Iris pigment epithelial cell (primary cell): ENCODE measurements around the gene DIP2C.
"Not testable (repeated sequence)": the region's sequence is repeated elsewhere in the genome, so short reads cannot be mapped to it uniquely, and the experiment has no call there.

Source experiments
- DNase-seq: peaks from one replicate; pipeline ENCODE4 v3.0.0-alpha.2; 2011; ENCODE audit warnings: low read depth

The DIP2C gene

DNA sequence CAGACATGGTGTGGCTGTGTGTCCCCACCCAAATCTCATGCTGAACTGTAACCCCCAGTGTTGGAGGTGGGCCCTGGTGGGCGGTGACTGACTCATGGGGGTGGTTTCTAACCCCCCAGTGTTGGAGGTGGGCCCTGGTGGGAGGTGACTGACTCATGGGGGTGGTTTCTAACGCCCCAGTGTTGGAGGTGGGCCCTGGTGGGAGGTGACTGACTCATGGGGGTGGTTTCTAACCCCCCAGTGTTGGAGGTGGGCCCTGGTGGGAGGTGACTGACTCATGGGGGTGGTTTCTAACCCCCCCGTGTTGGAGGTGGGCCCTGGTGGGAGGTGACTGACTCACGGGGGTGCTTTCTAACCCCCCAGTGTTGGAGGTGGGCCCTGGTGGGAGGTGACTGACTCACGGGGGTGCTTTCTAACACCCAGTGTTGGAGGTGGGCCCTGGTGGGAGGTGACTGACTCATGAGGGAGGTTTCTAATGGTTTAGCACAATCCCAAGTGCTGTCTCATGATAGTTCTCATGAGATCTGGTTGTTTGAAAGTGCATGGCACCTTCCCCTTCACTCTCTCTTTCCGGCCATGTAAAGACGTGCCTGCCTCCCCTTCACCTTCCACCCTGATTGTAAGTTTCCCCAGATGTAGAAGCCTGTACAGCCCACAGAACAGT is 78.7 kb downstream of the DIP2C start:
- DNase-seq: peak; percentile 76

DNA sequence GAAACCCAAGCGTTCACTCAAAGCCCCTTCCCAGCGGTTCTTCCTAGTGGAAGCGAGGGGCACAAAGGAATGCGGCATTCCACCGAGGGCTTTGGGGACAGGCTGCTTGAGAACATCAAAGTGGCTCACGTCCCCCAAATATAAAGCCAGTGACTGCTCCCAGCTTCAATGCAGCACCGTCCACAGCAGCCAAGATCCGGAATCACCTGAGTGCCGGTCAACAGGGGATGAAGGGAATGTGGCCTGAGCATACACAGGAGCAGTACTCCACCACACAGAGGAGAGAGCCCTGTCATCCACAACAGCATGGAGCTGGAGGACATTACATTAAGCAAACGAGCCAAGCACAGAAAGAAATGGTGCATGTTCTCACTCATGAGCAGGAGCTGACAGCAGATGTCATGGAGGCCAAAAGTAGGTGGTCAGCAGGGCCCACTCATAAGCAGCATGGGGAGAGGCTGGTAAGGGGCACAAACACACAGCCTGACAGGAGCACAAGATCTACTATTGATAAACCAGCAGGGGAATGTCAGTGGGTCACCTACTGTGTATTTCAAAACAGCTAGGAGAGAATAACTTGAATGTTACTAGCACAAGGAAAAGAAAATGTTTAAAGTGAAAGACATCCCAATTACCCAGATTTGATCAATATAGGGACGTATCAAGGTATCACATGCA is 79.5 kb downstream of the DIP2C start:
- no peak for DNase-seq

DNA sequence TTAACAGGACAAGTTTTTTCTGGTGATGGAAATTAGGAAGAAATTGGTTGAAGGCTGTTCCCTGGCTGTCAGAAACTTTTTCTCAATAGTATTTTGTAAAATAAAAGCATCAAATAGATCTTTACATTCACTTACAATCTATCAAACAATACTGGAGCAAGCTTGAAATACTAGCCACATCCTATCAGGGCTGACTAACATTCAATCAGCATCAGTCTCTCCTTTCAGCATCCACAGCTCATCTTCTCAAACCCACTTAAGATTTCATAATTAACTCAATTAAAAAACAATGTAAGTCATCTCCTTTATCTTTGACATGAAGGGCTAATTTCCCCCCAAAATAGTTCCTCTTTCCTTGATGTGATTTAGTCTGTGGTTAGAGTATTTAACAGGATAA is 80.2 kb downstream of the DIP2C start:
- DNase-seq: no peak

DNA sequence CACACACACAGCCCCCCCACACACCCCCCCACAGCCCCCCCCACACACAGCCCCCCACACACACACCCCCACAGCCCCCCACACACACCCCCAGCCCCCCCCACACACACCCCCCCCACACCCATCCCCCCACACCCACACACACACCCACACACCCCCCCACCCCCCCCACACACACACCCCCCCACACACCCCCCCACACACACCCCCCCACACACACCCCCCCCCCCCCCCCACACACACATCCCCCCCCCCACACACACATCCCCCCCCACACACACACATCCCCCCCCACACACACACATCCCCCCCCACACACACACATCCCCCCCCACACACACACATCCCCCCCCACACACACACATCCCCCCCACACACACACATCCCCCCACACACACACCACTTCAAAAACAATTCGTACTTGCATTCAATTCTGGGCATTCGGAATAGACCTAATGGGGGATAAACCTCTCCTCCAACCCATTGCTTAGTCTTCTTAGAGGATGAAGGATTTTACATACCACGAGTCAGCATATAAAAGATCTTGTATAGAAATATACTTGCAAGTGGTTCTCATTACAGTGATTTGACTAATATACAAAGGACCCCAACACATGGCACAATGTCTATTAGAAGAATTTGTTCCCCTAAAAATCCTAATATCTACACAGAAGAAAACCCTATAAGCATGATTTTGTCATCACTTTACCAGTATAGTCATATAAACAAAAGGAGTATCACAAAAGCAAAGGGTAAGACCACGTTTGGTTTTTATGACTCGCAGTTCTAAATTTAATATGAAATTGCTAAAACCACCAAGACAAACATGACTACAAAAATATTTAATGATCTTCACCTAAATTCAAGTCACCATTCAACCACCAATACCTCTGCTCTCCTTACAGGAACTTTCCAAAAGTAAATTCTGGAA is 80.9 kb downstream of the DIP2C start:
- peak; percentile 10 for DNase-seq

DNA sequence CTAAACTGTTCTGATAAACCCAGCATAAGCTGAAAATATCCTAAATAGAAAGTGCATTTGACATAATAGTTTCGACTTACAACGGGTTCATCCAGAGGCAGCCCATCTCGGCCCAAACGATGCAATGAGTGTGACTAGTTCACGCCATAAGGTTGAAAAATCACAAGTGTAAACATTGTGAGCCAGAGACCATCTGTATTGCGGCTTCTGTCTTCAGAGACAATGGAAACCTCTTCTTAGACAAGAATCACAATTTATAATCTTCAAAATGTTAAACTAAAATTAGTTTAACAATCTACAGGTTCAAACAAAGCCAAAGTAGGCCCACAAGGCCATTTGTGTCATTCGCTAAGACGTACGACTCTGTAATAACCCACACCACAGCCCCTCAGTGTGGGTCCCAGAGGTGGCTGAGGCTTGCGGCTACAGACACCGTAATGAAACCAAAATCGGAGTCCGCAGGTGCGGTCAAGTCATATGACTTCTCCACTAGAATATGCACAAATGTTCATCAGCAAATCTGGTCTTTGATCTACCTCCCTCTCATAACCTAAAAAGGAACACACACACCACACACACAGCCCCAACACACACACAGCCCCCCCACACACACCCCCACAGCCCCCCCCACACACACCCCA is 81.8 kb downstream of the DIP2C start:
- DNase-seq: no peak

DNA sequence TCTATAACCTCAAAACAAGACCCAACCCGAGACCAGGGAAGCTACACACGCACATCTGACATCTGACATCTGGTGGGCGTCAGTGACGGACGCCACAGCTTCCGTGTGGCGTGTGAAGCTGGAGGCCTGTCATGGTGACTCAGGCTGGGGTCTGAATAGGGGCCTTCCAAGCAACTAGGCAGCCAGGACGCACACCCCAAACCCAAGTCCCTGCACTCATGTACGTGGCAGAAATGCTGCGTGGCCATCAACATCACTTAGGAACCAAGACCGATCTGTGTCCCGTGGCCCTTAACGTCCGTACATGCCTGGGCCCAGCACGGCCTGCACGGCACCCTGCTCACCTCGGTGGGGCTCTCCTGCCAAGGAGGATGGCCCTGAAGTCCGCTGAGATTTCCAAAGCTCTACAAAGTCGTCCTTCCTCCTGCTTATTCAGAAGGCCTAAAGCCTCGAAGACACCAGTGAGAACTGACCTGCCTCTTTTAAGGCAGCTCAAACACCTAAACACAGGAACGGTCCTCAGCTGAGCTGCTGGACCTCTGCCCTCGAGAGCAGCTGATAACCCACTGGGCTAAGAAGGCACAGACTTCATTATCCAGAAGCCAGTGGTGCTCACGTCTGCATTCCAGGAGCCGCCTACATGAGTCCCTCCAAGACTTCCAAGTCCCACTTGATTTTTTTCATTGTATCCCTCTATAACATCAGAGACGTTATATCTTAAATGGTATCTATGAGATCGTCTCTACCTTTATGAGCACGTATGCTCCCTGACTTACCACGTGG is 82.5 kb downstream of the DIP2C start:
- no peak for DNase-seq

DNA sequence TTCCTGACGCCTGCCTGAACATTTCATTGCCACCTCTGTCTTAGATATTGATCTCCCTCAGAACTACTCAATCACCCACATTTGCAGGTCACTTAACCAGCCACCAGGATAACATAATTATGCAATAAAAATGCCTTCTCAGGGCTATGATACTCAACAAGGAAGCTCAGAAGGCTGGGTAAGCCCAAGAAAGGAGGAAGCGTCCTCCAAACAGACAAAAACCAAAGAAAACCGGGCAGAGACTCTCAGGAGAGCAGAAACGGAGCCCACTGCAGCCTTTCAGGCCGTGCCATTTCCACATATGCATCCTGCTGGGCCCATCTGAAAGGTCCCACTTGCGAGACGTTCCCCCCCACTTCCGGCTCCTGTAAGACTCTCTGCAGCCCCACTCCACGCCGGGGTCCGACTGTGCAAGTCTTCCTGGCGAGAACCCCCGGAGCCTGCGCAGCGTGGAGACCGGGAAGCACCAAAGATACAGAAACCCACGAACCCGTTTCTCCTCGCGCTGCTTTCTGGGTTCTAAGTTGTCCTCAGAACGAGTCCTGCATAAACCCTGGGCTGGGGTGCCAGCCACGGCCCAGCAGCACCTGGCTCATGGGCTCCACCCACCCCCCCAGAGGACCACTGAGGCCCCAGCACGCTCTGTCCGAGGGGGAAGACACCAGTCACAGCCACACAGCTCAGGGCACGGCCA is 83.7 kb downstream of the DIP2C start:
- no peak for DNase-seq

DNA sequence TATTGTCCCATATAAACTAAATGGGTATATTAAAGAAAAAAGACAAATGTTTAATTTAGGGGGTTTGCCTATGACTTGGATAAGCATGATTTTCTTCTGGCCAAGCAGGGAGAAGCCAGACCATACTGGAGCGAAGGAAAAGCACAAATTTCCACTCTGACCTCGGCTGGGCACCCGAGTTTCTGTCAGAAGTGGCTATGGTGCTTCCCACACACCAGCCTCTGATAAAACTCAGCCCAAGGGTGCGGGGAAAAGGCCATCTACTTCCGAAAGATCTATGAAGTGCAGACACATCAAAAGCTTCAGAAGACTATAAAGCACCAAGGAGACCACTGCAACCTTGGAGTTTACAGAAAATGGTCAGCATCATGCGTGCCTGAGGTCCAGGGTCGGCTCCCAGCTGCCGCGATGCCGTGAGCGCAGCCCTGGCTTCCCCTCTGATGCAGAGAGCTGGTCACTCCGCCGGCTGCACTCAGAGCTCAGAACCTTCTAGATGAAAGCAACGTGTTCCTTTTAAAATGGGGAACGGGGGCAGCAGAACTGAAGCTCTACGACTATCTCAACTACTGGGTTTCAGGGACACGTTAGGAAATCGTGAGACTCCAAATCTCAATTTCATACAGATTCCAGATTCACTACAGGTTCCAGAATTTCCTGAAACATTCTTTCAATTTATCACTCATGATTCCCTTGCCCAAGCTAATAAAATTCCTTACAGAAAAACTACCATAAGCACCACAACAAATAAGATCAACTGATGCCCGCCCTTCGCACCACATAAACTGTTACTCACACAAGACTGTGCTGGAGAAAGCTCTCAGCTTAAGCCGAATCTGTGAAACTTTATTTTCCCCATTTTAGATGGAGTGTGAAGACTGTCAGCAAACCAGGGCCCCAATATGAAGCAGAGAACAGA is 84.5 kb downstream of the DIP2C start:
- DNase-seq: no peak

DNA sequence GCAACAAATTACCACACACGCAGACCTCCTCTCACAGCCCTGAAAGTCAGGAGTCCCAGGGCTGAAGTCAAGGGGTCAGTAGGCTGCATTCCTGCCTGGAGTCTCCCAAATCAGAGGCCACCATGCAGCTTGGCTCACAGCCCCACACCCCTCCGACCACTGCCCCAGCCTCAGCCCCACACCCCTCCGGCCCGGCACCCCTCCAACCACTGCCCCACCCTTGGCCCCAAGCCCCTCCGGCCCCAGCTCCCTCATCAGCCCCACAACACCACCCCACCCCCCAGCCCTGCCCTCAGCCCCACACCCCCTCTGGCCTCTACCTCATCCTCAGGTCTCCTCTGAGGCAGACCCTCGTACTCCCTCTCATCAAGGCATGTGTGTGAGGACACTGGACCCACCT is 85.7 kb downstream of the DIP2C start:
- DNase-seq: no peak

DNA sequence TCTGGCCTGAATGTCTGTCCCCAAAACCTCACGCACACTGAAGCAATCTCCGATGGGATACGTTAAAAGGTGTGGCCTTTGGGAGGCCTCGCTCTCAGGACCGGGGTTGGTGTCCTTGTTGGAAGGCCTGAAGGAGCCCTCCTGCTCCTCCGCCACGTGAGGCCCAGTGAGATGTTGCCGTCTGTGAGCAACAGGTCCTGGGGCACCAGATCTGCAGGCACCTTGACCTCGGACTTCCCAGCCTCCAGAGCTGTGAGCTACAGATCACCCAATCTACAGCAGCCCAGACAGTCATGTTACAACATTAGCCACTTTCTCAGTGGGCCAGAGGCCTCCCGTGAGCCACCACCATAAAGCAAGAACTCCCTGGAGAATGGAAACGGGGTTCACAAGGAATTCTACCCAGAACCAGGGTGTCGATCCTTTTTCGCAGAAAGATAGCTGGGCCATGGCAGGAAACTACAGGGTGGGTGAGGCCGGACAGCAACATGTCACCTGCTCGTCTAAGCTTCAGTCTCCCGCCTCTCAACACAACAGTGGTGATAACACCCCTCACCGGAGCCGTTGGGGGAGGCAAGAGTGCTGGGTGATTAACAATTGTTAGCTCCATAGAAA is 87.0 kb downstream of the DIP2C start:
- no peak for DNase-seq

DNA sequence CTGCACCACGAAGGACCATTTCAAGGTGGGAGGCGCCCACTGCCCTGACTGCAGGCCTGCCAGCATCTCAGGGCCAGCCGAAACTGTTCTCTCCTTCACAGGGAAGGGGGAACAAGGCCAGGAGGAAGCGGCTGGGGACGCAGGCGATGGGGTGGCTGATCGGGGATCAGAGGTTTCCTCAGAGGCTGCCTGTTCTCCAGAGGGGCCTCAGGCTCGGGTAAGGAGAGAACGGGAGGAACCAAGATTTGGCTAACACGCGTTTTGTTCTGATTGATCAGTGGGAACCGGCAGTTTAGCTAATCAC is 87.9 kb downstream of the DIP2C start:
- no peak for DNase-seq

DNA sequence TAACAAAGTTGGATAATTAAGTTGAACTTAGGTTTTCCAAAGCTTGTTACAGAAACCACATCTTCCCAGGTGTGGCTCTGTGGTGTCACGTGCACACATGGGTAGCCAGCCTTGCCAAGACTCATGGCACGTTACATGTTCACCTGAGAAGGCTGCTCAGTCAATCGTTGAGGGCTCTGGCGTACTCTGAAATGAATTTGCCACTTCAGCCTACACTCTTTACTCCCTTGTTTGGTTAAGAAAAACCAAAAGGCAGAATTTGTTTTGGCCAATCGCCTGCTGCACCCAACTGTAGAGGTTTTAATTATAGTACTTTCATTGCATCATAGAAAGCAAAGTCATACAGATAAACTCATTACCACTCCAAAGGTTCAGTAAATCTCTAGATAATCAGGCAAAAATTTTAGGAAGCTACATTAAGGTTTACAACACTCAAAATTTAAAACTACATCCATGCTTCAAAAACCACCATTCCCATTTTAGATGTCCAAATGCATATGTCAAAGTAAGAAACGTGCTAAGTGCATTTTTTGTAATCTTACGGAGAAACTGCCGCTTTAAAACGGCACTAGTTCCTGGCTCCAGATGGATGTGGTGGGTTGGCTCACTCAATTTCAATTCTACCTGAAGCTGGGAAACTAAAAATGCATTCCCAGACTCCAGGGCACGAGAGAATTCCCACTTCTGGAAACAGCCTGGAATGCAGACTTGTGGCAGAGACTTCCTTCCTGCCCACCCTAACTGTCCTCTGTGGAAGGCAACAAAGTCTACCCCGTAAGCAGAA is 88.4 kb downstream of the DIP2C start:
- DNase-seq: no peak

DNA sequence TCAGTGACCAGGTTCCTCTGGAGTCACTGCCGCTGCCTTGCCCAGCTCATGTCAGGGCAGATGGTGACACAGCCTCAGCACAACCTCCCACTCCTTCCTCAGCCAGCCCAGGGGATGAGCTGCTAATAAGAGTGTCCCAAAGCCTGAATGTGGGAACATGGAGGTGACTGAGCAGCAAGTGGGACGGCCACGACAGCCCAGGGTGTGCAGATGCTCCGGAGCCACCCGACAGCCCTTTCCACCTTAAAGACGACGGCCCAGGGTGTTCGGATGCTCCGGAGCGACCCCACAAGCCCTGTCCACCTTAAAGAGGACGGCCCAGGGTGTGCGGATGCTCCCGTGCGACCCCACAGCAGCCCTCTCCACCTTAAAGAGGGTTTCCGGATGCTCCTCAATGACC is 89.2 kb downstream of the DIP2C start:
- no peak for DNase-seq

DNA sequence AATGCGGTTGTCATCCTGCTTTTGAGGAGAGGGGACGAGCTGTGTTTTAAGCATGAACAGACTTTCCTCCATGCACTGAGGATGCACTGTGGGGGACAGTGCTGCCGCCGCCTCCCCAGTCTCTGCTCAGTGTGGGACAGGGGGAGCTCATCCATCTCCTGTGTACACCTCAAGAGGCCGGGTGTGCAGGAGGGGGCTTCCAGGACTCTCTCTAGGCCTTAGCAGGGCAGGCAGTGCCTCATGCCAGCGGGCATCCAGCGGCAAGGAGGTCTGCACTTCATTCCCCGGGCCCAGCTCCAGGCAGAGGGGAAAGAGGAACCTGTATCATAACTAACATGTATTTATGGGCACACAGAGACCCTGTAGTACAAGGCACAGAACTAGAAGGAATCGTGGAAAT is 89.7 kb downstream of the DIP2C start:
- no peak for DNase-seq

DNA sequence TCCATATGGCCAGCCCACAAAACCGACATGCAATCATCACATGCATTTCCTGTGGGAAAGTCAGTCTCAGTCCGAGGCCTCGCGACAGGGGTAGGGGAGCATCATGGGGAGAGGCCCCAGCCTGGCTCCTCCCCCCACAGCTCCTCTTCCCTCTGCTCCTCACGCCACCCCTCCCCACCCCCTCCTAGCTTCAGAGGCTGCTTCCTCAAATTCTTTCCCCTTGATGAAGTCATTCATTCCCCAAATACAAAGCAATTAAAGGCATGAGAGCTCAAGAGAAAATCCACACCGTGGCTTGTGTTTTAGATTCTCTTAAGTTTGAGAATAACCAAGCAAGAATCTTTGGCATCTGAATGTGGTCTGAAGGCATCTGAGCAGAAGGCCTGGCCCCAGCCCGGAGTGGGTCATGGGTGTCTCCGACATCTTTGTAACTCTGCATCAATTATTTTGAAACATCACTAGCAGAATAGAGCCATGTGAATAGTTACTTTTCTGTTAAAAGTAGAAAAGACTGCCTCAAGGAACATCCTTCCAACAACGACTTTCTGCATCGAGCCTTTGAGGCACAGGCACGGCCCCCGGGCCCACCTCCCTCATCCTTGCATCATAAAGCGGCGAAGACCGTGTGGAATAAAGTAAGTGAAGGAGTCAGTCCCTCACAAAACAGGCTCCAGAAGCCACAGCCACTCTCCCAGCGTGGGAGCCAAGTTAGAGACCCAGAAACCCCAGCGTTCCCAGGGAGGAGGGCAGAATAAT is 90.9 kb downstream of the DIP2C start:
- DNase-seq: peak; percentile 95

DNA sequence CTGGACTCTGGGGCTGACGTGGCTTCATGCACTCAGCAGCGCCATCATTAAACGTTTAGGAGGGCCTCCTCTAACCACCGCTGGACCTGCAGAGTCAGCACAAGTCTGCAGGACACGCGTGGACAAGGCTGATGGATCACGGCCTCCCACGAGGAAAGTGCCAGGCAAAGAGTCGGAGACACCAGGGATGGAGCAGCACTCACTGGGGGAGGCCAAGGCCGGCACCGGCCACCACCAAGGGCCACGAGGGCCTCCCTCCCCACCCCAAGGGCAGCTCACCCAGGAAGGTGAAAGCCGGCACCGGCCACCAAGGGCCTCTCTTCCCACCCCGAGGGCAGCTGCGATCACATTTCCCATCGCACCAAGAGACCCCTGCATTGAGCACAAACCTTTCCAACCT is 91.5 kb downstream of the DIP2C start:
- no peak for DNase-seq

DNA sequence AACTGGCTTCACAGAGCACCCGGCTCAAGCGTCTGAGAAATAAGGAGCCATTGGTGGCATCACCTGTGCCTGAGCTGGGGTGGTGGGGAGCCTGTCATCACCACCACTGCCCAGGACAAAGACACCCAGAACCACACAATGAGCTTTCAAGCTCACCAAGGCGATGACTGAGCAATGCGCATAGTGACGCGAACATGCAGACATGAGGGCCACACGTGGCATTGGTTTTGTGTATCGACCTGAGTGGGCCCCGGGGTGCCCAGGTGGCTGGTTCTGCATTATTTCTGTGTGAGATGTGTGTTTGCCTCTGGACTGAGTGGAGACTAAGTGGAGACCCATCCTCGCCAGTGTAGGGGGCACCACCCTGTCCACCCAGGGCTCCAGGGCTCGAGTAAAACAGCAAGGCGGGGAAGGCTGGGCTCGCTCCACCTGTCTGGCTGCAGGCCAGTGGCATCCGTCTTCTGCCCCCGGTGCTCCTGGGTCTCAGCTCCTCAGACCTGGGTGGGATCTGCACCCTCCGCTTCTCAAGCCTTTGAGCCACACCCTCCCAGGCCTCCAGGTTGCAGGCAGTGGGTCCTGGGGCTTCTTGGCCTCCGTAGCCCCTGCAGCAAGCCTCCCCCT is 92.6 kb downstream of the DIP2C start:
- no peak for DNase-seq

DNA sequence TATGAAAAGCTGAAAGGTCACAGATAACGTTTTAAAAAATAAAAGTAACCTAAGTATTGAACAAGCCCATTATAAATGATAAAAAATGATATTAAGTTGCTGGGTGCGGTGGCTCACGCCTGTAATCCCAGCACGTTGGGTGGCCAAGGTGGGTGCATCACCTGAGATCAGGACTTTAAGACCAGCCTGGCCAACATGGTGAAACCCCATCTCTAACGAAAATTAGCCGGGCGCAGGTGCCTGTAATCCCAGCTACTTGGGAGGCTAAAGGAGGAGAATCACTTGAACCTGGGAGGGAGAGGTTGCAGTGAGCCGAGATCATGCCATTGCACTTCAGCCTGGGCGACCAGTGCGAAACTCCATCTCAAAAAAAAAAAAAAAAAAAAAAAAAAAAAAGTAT is 93.3 kb downstream of the DIP2C start:
- DNase-seq: not testable (repeated sequence)
